Amniotic epithelial cell (primary cell): ENCODE data around the gene PVALEF.
A peak's percentile ranks its signal among the peaks of the same experiment; 100 is the strongest.

Source experiments
- DNase-seq: peaks from one replicate; pipeline ENCODE4 v3.0.0-alpha.2; 2010; ENCODE audit warnings: low read depth

PVALEF gene

DNA sequence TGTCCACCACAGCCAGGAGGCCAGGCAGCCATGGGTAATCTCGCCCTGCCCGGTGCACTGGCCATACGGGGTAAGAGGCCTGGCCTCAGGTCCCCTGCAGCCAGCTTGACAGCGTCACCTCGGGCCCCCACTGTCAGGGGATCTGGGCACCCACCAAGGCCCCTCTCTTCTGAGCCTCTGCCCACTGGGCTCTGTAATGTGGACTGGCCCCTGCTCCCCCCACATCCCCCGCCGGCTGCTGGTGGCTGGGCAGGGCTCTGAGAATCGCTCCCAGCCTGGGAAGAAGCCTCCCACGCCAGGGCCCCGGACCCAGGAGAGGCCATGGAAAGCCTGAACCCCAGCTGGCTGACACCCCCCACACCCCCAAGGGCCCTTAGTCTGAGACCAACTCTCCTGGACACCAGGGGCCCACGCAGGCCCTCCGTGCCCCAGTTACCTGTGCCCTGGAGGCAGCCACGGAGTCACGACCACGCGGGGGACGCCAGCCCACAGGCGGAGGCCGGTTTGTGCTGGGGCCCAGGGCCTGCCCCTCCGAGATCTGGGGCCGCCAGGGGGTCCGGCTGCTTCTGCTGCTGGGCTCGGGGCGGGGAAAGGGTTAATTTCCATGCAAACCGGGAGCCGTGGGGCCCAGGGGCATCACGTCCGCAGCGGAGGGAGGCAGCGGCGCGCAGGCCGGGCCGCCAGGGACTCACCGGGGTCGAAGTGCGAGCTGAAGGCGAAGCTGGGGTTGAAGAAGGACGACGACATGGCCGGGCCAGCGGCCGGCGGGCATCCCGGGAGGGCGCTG is at the start of gene PVALEF:
PVALEF (plus strand) TSS at position 262 of the 787 bp plus-strand sequence. CDS start 15,720 bp downstream, outside the sequence.
- no peak for DNase-seq

- no peak for DNase-seq
Observed at GRCh38 chr17:81115749-81116464, 49.4 kb upstream of the PVALEF start.

DNA sequence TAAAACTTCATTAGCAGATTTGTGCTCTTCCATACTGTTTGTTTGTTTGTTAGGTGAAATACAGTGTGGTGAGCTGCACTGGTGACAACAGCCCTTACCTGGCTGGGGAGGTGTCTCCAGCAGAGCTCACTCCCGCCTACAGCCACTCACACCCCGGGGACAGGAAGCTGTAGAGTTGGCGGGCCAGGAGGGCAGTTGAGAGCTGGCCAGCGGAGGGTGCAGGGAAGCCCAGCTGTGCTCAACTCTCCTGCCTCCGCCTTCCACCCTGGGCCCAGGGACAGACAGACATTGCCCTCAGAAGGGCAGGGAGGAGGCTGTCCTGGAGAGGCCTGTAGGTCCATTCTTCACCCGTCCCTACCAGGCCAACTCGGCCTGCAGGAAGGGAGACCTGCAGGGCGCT is 48.6 kb upstream of the PVALEF start:
- no peak for DNase-seq

DNA sequence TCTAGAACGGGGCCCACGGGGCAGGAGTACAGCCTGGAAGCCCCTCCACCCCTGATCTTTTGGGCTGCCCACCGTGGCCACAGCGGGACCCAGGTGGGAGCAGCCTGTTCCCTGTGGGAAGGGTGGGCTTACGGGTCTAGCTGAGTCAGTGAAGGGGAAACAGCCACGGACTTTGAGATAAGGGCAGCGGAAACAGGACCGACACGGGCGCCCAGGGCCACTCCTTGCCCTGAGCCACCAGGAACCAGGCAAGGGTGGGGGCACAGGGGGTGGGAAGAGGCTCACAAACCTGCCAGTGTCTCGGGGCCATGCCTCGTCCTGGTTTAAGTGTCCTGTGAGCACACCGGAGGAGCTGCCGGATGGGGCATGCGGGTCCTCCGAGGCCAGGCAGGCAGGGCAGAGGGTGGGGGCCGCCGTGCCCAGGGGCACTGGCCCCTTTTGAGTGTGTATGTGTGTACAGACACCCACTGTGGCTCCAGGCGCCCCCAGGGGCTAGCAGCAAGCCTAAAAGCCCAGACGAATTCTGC is 47.6 kb upstream of the PVALEF start:
- DNase-seq, result no peak

DNA sequence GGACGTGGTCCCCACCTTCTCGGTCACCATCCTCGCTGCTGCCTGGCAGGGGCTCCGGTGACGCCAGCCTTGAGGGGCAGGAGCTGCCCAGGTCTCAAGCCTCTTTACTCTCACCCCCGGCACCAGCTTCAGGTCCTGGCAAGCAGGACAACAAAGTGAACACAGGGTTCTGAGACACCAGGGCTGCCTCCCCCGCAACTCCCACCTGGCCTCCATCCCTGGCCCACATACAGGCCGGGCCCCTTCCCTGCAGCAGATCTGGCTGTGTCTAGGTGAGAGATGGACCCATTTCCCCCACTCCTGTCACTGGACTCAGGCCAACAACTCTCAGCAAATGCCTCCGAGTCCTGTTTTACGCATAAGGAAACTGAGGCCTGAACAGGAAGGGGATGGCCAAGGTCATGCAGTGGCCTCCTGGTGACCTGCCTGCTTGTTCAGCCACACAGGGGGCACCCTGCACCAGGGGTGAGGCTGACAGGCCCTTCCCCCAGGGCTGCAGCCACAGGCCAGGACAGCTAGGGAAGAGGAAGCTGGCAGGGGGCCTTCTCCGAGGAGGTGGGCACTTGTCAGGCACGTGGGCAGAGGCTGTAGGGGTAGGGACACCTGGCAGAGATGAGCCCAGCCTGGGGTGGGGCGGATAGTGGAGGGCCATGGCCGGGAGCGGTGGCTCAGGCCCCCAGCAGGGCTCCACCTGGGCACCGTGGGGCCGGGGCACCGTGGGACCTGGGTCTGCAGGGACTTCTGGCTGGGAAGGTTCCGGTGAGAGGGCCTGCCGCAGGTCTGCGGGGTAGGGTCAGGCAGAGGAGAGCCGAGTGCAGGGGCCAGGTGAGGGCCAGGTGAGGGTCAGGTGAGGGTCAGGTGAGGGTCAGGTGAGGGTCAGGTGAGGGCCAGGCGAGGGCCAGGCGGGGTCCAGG is 46.7 kb upstream of the PVALEF start:
- no peak for DNase-seq

- DNase-seq, result peak; percentile 94
Observed at GRCh38 chr17:81119223-81120148, 45.8 kb upstream of the PVALEF start.

- DNase-seq, result no peak
Observed at GRCh38 chr17:81120149-81120484, 45.2 kb upstream of the PVALEF start.

DNA sequence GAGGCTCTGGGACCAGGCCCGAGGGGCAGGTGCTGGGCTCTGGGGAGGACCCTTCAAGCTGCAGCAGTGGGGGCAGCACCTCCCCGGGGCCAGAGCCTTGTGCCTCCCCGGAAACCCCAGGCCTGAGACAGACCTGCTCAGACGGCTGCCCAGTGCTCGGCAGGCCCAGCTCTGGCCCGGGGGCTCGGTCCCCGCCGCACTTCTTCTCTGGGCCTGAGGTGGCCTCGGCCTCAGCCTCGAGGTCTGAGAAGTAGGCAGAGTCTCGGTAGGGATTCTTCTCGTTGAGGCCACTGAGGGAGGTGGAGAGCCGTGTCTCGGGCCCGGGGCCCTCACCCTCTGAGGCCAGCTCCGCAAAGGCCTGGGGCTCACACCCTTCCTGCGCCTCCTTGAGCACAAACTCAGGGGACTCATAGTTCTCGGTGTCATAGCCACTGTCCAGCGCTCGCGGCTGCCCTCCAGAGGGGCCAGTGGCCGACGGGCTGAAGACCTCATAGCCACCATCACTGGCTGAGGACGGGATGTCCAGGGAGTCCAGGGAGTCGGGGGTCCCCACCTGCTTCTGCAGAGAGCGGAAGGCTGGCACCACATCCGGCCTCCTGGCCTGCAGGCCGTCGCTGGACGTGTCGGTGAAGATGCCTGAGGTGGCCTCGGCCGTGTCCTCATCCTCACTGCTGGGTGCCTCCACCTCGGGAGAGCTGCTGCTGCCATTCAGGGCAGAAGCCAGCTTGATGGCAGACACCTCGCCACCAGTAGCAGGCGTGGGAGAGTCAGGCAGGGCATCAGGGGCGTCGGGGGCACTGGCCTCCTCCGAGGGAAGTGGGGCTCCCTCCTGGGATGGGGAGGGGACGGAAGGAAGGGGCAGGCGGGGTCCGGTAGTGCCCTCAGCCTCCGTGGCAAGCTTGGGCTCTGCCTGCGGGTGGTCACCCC is 44.3 kb upstream of the PVALEF start:
- no peak for DNase-seq

DNA sequence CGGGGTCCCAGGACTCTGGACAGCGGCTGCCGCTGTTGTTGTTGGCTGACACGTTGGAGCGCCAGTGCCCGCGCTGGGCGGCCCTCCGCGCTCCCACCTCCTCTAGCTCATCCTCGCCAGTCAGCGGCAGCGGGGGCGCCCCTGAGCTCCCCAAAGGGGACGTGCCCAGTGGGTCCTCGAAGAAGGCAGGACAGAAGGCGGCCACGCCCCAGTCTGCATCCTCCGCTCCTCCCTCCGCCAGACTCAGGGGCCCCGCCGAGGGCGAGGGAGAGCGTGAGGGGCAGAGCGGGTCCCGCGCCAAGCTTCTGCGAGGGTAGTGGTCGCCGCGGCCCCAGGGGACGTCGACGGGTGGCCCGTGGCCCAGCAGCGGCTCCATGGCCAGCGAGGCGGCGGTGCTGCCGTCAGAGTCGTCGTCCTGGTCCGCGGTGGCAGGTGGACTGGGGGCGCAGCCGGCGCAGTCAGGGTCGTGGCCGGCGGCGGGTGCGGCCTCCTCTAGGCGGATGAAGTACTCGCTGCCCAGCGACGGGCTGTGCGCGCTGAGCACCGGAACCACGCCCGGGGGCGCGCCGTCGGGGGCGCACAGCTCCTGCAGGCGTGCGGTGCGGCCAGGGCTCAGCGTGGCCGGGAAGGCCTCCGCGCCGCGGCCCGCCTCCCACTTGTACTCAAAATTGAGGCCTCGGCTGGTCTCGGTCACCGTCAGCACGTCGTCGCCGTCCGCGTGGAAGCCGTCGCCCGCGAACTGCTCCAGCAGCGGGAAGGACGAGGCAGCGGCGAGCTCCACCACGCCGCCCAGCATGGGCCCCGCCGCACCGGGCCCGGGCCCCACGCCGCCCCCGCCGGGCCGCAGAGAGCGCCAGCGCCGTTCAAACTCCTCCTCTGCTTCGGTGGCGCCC is 43.2 kb upstream of the PVALEF start:
- DNase-seq, result no peak

- no peak for DNase-seq
Observed at GRCh38 chr17:81123052-81124048, 42.0 kb upstream of the PVALEF start.

DNA sequence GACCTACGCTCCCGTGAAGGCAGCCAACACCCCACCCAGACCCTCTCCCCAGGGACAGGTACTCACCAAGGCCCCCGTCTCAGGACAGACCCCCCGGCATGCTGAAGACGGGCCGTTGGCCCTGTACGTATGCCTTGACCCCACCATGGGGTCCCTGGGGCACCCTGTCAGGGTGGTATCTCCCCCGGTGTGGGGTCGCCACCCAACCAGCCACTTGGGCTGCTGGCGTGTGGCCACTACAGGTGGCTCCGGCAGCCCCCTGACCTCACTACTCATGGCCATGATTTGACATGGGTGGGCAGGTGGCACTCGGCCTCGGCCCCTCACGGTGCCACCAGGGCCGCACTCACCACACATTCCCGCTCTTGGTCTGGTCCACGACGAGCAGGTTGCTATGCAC is 40.9 kb upstream of the PVALEF start:
- no peak for DNase-seq

DNA sequence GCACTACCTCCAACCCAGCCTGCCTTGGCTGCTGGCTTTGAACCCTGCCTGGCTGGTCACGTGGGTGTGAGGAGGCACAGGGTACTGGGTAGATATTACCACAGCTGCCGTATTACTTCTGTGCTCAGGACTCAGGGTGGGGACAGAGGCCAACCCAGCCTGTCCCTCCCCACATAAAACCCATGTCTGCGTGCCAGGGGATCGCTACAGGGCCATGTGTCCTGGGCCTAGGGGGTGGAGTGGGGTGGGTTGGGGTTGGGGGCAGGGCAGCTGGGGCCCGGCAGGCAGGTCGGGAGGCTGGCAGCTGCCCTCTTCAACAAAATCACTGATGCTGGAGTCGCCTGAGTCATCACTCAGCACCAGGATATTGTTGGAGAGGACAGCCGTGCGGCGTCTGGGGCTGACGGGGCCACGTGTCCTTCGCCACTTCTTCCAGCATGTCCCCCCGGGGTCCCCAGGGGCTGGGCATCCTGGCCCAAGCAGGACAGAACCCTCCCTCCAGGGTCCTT is 39.7 kb upstream of the PVALEF start:
- no peak for DNase-seq

DNA sequence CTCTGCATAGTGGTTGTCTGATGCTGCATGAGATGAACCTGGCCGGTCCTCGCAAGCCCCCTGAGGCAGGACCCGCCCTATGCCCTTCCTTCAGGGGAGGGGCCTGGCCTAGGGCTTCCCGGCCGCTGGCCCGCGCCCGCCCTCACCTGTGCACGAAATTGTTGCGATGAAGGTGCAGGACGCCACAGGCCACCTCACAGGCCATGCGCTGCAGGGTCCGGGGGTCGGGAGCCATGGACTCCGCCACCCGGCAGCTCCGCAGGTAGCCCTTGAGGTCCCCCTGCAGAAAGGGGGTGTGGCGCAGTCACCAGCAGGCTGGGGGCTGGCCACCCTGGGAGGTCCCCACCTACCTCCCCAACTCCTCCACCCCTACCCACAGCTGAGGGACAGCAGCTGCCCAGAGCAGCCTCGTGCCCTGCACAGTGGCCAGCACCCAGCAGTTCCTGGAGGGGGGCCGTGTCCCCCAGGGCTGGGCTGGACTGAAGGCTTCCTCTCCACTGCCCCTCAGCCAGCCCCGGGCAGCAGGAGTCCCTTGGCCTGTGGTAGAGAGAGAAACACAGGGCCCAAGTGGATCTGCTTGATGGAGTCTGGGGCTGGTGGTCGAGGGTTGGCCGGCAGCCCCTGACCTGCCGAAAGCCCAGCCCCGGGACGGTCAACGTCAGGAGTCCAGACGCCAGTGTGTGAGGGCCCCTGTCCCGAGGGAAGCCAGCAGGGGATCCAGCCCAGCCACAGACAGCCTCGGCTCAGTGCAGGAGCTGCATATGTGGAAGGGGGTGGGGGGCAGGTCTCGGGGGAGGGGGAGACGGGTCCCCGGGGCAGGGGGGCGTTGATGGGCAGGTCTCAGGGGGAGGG is 38.8 kb upstream of the PVALEF start:
- no peak for DNase-seq

DNA sequence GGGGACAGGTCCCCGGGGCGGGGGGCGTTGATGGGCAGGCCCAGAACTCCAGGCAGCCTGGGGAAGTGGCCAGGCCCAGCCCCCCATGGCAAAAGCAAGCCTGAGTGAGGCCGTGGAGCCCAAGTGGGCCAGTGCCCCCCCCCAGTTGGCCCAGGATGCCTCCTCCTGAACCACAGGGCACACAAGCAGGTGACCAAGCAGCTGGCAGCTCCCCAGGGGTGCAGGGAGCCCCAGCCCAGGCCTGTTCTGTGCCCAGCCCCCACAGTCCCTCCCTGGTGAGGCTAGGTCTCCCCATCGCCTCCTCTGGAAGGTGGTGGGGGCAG is 38.2 kb upstream of the PVALEF start:
- DNase-seq, result no peak

DNA sequence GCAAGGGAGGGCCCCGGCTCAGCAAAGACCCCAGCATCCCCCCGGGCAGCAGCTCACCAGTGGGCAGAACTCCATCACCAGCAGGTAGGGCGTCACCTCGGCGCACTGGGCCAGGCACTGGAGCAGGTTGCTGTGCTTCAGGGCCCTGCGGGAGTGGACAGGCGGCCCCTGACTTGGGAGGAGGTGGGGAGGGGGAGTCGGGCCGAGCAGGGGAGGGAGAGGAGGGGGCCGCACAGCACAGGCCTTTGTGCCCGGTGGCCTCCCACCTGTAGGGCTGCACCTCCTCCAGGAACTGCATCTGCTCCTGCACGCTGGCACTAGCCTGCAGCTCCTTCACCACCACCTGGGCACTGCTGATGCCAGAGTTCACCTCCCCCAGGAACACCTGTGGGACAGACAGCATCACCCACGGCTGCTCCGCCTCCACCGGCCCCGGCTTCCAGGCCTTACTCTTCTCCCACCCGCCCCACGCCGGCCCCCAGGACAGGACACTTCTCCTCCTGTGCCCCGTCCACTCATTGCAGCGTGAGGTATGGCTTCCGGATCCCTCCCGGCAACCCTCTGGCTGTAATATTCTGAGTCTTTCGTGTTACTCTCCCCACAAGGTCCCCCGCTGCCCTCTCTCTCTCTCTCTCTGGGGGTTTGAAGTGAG is 37.7 kb upstream of the PVALEF start:
- no peak for DNase-seq

DNA sequence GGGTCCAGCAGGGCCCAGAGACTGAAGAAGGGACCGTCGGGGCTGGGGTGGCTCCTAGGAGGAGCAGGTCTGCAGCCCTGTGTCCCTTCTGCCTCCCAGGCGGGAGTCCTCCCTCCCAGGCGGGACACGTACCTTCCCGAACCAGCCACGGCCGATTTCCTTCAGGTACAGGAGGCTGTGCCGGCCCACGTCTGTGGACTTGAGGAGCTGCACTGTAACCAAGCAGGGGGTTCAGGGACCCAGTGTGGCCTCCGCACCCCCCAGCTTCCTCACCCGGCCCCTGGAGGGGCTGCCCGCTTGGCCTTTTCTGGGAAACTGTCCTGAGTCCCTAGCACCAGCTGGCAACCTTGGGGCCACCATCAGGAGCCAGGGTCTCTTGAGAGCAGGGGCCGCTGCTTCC is 37.0 kb upstream of the PVALEF start:
- no peak for DNase-seq
